Parathyroid adenoma (tissue), 2 donors: ENCODE data around the gene EPHB1.

ENCODE experiments used
- H2AFZ ChIP-seq: fragments of 300-600 bp; sonication (generic); one replicate; pipeline ENCODE4 v1.7.0; 2017; ENCODE audit warnings: antibody characterized with exemption, mild to moderate bottlenecking
- H3K27ac ChIP-seq: fragments of 300-600 bp; sonication (generic); one replicate; pipeline ENCODE4 v1.7.0; 2017
- H3K27me3 ChIP-seq: fragments of 300-600 bp; sonication (generic); one replicate; pipeline ENCODE4 v1.7.0; 2017; ENCODE audit warnings: low read length; ENCODE audit not compliant: control insufficient read depth, insufficient read depth
- H3K36me3 ChIP-seq: fragments of 300-600 bp; sonication (generic); one replicate; pipeline ENCODE4 v1.7.0; 2017; ENCODE audit warnings: low read length; ENCODE audit not compliant: control insufficient read depth, insufficient read depth
- H3K4me1 ChIP-seq: fragments of 300-600 bp; sonication (generic); one replicate; pipeline ENCODE4 v1.7.0; 2017; ENCODE audit warnings: control low read depth
- H3K4me2 ChIP-seq: fragments of 300-600 bp; sonication (generic); one replicate; pipeline ENCODE4 v1.7.0; 2017; ENCODE audit warnings: low read length
- H3K4me3 ChIP-seq: fragments of 300-600 bp; sonication (generic); one replicate; pipeline ENCODE4 v1.7.0; 2017; ENCODE audit warnings: low read depth, low read length
- H3K79me2 ChIP-seq: fragments of 300-600 bp; sonication (generic); one replicate; pipeline ENCODE4 v1.7.0; 2017; ENCODE audit warnings: control low read depth
- H3K9ac ChIP-seq: fragments of 300-600 bp; sonication (generic); one replicate; pipeline ENCODE4 v1.7.0; 2017; ENCODE audit warnings: mild to moderate bottlenecking
- H3K9me3 ChIP-seq: fragments of 300-600 bp; sonication (generic); one replicate; pipeline ENCODE4 v1.7.0; 2017; ENCODE audit warnings: low read length; ENCODE audit not compliant: control insufficient read depth
- CTCF ChIP-seq: fragments of 300-600 bp; sonication (generic); IDR thresholded peaks from one replicate; pipeline ENCODE4 v1.7.0; 2017; ENCODE audit warnings: antibody characterized with exemption, mild to moderate bottlenecking
- donor health status: primary hyperparathyroidism.

EPHB1 gene

GRCh38 chr3:135217730-135218129 is 422.7 kb downstream of the EPHB1 start:
- no peaks in the 10 kb centered on the region for H3K27me3 ChIP-seq
- H3K9me3 ChIP-seq = no peaks in the 10 kb centered on the region
- no peaks in the 10 kb centered on the region for H3K36me3 ChIP-seq
- no peak overlapping the region for H3K4me2 ChIP-seq
- H3K27ac ChIP-seq = no peak overlapping the region
- H2AFZ ChIP-seq = no peak overlapping the region
- H3K4me1 ChIP-seq = peaks cover 3% of the 10 kb centered on the region
- H3K4me3 ChIP-seq = no peak overlapping the region
- no peak overlapping the region for H3K9ac ChIP-seq
- H3K79me2 ChIP-seq = no peaks in the 10 kb centered on the region
- no peak for TF ChIP-seq CTCF

GRCh38 chr3:135218304-135218703 is 423.2 kb downstream of the EPHB1 start:
- Histone ChIP-seq H3K4me1 (peaks cover 3% of the 10 kb centered on the region), H3K36me3 (no peaks in the 10 kb centered on the region), H2AFZ (no peak overlapping the region), H3K27ac (no peak overlapping the region), H3K4me3 (no peak overlapping the region), H3K9me3 (no peaks in the 10 kb centered on the region), H3K79me2 (no peaks in the 10 kb centered on the region), H3K4me2 (no peak overlapping the region), H3K27me3 (no peaks in the 10 kb centered on the region), H3K9ac (no peak overlapping the region)
- no peak for TF ChIP-seq CTCF

GRCh38 chr3:135218782-135219181 is 423.7 kb downstream of the EPHB1 start:
- no peak overlapping the region for H2AFZ ChIP-seq
- H3K27me3 ChIP-seq = no peaks in the 10 kb centered on the region
- H3K79me2 ChIP-seq = no peaks in the 10 kb centered on the region
- H3K9me3 ChIP-seq = no peaks in the 10 kb centered on the region
- H3K4me1 ChIP-seq = peaks cover 3% of the 10 kb centered on the region
- no peak overlapping the region for H3K4me3 ChIP-seq
- TF ChIP-seq CTCF = no peak
- H3K9ac ChIP-seq = no peak overlapping the region
- no peak overlapping the region for H3K4me2 ChIP-seq
- H3K27ac ChIP-seq = no peak overlapping the region
- no peaks in the 10 kb centered on the region for H3K36me3 ChIP-seq

GRCh38 chr3:135224815-135225362 is 429.8 kb downstream of the EPHB1 start:
- Histone ChIP-seq H3K4me1 (no peaks in the 10 kb centered on the region), H2AFZ (no peak overlapping the region), H3K4me3 (no peak overlapping the region), H3K9ac (no peak overlapping the region), H3K9me3 (no peaks in the 10 kb centered on the region), H3K79me2 (no peaks in the 10 kb centered on the region), H3K27ac (no peak overlapping the region), H3K36me3 (no peaks in the 10 kb centered on the region), H3K4me2 (no peak overlapping the region), H3K27me3 (no peaks in the 10 kb centered on the region)
- TF ChIP-seq CTCF = no peak

- no peaks in the 10 kb centered on the region for H3K9me3 ChIP-seq
- H3K4me1 ChIP-seq = no peaks in the 10 kb centered on the region
- no peaks in the 10 kb centered on the region for H3K27me3 ChIP-seq
- no peak overlapping the region for H2AFZ ChIP-seq
- no peak overlapping the region for H3K4me2 ChIP-seq
- no peak overlapping the region for H3K27ac ChIP-seq
- H3K79me2 ChIP-seq = no peaks in the 10 kb centered on the region
- no peaks in the 10 kb centered on the region for H3K36me3 ChIP-seq
- TF ChIP-seq CTCF = no peak
- no peak overlapping the region for H3K9ac ChIP-seq
- H3K4me3 ChIP-seq = no peak overlapping the region
Observed at GRCh38 chr3:135226057-135226456, 431.0 kb downstream of the EPHB1 start.
